Medulla oblongata (tissue), 1 donor: ENCODE data around the gene SLITRK5.

Experiments
- DNase-seq: peaks from one replicate; pipeline ENCODE4 v3.0.0-alpha.2; 2015; ENCODE audit errors: extremely low spot score

The SLITRK5 gene

GRCh38 chr13:87671031-87671752 lies at the start of gene SLITRK5:
Gene SLITRK5 (plus strand): TSS chr13:87671371. CDS start chr13:87675389, 4,018 bp downstream.
- peak; percentile 91 for DNase-seq

DNA sequence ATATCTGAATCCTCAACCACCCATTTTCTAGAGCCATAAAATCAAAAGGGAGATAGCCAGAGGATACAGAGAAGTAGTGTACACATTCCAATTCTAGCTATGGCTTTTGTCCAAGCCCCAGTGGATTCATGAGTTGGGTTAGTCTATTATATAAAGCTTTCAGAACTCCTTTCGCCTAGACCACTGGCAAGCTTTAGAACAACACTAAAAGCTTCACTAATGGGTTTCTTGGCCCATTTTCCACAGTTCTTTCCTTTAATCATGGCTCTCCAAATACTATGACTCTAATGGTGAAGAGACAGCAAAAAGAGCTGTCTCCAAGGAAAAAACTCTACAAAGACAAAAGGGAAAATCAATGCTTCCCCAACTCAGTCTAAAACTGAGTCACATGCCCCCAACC lies 48.2 kb upstream of the SLITRK5 start:
- DNase-seq: peak; percentile 44

DNA sequence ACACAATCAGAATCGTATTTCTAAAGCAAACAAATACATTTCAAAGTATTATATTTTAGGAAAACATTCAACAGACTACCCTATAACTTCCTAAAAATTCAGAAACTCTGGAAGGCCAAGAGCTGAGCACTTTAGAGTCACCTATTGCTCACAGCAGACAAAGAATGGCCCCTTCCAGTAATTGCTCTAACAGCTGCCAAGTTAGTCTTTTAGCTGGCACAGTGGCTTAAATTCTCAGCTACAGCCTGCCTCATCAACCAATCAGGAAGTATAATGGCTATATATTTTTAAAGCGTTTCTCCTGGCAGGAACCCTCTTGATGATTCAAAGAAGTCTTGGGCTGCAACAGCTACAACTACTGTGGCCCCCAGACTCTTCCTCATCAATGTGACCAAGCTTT lies 14.9 kb upstream of the SLITRK5 start:
- DNase-seq: peak; percentile 50

DNA sequence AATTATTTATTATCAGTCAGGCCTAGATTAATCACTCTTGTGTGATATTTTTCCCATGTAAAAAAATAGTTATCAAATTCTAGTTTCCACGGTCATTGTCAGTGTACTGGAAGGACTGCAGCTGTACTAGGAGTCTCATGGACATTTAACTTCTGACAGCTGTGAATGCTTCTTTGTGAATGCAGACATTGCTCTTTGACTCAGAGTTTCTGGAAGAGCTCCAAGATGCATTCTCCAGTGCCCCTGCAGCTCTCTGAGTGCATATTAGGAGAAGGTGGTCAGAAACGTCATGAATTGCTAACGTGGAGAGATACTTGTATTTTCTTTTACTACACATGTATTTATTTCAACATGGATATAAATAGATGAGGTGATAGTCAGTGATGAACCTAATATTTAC lies 9.7 kb upstream of the SLITRK5 start:
- DNase-seq: peak; percentile 78

GRCh38 chr13:87666831-87667230 lies 4.3 kb upstream of the SLITRK5 start:
- no peak for DNase-seq

DNA sequence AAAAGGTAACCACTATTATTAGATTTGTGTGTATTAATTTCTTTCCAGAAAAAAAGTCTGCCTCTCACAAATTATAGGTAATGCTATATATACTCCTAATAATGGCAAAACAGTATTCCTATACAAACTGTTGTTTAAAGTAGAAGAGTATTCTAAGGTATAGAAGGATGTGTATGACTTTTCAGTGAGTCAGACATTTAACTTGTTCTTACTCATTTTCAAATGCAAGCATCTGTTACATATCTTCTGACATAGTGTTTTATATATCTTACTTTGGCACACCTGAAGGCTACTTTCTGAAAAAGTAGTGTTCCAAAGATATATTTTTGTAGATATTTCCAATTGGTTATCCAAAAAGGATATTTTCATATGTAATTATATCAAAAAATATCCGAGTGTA lies 3.5 kb upstream of the SLITRK5 start:
- DNase-seq: no peak

- DNase-seq: peak; percentile 58
Measured at GRCh38 chr13:87669379-87669978, 1.7 kb upstream of the SLITRK5 start.

DNA sequence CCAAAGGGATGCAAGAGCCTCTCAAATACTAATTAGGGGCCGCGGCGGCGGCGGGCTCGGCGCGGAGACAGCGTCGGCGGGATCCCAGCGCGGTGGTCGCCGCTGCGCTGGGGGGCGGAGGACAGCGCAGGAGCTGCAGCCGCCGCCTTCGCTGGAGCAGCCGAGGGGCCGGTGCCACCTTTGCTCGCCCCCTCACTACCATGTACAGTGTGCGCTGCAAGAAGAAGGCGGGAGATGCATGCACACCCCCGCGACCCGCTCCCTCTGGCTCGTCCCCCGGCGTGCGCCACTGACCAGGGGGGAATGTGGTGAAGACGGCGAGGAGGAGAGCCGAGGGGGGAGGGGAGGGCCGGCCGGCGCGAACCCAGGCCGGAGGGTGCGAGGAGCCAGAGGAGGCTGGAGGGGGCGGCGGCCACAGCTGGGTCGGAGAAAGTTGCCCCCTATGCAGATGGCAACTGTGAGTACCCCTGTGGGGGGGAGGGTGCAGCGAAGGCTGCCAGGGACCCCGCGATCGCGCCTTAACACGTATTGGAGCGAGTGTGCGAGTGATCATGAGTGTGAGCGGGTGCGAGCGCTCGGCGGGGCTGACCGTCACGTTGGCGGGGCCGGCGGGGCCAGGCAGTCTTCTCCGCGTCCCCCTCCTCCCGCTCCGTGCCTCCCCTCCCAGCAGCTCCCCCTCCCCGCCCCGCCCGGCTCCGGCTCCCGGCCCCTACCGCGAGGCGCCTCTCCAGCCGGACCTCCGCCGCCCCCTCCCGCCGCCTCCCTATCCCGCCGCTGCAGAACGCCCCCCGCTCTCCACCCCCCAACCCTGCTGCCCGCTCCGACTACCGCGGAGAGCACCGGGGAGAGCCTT lies 808 bp downstream of the SLITRK5 start:
- DNase-seq: no peak

GRCh38 chr13:87674247-87674738 lies 3.1 kb downstream of the SLITRK5 start:
- DNase-seq: no peak

- no peak for DNase-seq
Measured at GRCh38 chr13:87675851-87676250, 4.7 kb downstream of the SLITRK5 start.

DNA sequence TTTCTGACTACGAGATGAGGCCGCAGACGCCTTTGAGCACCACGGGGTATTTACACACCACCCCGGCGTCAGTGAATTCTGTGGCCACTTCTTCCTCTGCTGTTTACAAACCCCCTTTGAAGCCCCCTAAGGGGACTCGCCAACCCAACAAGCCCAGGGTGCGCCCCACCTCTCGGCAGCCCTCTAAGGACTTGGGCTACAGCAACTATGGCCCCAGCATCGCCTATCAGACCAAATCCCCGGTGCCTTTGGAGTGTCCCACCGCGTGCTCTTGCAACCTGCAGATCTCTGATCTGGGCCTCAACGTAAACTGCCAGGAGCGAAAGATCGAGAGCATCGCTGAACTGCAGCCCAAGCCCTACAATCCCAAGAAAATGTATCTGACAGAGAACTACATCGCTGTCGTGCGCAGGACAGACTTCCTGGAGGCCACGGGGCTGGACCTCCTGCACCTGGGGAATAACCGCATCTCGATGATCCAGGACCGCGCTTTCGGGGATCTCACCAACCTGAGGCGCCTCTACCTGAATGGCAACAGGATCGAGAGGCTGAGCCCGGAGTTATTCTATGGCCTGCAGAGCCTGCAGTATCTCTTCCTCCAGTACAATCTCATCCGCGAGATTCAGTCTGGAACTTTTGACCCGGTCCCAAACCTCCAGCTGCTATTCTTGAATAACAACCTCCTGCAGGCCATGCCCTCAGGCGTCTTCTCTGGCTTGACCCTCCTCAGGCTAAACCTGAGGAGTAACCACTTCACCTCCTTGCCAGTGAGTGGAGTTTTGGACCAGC lies 5.3 kb downstream of the SLITRK5 start:
- DNase-seq: no peak

DNA sequence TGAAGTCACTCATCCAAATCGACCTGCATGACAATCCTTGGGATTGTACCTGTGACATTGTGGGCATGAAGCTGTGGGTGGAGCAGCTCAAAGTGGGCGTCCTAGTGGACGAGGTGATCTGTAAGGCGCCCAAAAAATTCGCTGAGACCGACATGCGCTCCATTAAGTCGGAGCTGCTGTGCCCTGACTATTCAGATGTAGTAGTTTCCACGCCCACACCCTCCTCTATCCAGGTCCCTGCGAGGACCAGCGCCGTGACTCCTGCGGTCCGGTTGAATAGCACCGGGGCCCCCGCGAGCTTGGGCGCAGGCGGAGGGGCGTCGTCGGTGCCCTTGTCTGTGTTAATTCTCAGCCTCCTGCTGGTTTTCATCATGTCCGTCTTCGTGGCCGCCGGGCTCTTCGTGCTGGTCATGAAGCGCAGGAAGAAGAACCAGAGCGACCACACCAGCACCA lies 5.9 kb downstream of the SLITRK5 start:
- DNase-seq: no peak

DNA sequence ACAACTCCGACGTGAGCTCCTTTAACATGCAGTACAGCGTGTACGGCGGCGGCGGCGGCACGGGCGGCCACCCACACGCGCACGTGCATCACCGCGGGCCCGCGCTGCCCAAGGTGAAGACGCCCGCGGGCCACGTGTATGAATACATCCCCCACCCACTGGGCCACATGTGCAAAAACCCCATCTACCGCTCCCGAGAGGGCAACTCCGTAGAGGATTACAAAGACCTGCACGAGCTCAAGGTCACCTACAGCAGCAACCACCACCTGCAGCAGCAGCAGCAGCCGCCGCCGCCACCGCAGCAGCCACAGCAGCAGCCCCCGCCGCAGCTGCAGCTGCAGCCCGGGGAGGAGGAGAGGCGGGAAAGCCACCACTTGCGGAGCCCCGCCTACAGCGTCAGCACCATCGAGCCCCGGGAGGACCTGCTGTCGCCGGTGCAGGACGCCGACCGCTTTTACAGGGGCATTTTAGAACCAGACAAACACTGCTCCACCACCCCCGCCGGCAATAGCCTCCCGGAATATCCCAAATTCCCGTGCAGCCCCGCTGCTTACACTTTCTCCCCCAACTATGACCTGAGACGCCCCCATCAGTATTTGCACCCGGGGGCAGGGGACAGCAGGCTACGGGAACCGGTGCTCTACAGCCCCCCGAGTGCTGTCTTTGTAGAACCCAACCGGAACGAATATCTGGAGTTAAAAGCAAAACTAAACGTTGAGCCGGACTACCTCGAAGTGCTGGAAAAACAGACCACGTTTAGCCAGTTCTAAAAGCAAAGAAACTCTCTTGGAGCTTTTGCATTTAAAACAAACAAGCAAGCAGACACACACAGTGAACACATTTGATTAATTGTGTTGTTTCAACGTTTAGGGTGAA lies 6.6 kb downstream of the SLITRK5 start:
- DNase-seq: peak; percentile 21

DNA sequence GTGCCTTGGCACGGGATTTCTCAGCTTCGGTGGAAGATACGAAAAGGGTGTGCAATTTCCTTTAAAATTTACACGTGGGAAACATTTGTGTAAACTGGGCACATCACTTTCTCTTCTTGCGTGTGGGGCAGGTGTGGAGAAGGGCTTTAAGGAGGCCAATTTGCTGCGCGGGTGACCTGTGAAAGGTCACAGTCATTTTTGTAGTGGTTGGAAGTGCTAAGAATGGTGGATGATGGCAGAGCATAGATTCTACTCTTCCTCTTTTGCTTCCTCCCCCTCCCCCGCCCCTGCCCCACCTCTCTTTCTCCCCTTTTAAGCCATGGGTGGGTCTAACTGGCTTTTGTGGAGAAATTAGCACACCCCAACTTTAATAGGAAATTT lies 7.2 kb downstream of the SLITRK5 start:
- no peak for DNase-seq

GRCh38 chr13:87680298-87680697 lies 9.1 kb downstream of the SLITRK5 start:
- peak; percentile 27 for DNase-seq

DNA sequence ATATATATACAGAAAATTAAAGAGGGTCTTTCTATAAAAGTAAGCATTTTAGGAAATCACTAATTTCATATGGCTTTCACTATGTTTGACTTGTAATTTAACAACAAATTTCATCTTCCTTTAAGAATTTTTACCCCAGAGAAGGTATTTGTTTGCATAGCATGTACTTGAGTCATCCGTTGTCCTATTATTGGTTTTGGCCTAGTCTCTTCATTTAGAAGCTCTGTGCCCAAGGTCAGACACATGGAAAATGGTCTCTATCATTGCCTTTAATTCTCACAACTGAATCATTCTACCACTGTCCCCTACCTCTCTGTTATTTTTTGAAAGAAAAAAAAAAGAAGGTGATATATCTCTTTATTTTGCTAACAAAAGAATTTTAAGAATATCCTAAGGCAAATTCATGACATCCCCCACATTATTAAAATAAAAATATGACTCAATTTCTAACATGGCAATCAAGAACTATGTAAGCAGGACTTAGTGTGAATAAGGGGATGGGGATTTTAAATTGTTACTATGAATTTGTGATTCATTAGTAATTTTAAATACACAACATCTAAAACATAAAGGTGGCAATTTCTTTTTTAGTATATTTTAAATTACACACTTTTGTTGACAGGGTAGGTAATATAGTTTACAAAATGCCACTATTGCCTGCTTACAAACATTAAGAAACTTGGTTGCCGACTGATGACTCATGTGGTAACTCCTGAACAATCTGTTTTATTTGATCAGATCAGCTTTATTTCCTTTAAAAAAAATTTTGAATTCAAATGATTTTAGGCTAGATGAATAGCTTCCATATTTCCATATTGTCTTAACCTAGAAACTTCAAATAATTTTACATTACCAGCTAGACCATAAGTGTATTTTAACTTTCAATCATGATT lies 13.9 kb downstream of the SLITRK5 start:
- no peak for DNase-seq

- no peak for DNase-seq
Measured at GRCh38 chr13:87696458-87696857, 25.3 kb downstream of the SLITRK5 start.

- no peak for DNase-seq
Measured at GRCh38 chr13:87698268-87698667, 27.1 kb downstream of the SLITRK5 start.

DNA sequence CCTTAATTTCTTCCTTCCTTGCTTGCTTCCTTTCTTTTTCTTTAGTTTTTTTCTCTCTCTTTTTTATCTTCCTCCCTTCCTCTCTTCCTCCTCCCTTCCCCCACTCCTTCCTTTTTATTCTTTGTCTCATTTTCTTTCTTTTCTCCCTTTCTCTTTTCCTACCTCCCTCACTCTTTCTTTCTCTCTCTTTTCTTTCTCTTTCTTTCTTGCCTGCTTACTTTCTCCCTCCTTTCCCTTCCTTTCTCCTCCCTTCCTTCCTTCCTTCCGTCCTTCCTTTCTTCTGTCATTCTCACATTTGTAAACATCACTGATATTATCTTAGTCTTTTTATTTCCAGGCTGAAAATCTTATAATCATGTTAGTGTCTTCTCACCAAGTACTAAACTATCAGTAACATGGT lies 38.8 kb downstream of the SLITRK5 start:
- no peak for DNase-seq

GRCh38 chr13:87712012-87712411 lies 40.8 kb downstream of the SLITRK5 start:
- DNase-seq: no peak
